ENCODE measurements around the gene PROCR. TPM values are rescaled to one million over a fixed set of nuclear protein-coding genes. Genes with fewer than 3 reads are reported as not detected.

The PROCR gene
- polyA plus RNA-seq, 3 donors, result 0.43 to 1.1 (median 0.90) TPM

Small RNAs within 50 kb of the gene (small RNA-seq; reads per million reads assigned to genes)
- not detected for gene MT1P3 (ENCODE audit: insufficient read length, low read depth)
- gene RNA5SP483 (ENCODE audit: insufficient read length, low read depth), result not detected

Other genes starting within 250 kb of the PROCR start
- 10 to 100 TPM; 30.4 to 52.9 (median 34.0) TPM for gene GSS, start 216.3 kb upstream of the PROCR start, polyA plus RNA-seq
- under 1 TPM in 1 of 3 donors, not detected in 2; 0.75 TPM for gene MYH7B, start 216.2 kb upstream of the PROCR start, polyA plus RNA-seq
- 10 to 100 TPM; 80.8 to 98.4 (median 88.6) TPM for gene TRPC4AP, start 79.3 kb upstream of the PROCR start, polyA plus RNA-seq
- 10 to 100 TPM; 39.5 to 86.1 (median 75.6) TPM for gene EDEM2, start 24.7 kb upstream of the PROCR start, polyA plus RNA-seq
- under 1 TPM in 1 of 3 donors, not detected in 2; 0.14 TPM for gene MMP24, start 54.6 kb downstream of the PROCR start, polyA plus RNA-seq
- gene MMP24OS, start 106.0 kb downstream of the PROCR start, polyA plus RNA-seq, result 10 to 100 TPM in 1 of 3 donors, 1 to 10 TPM in 2; 9.5 to 43.9 (median 9.6) TPM
- 100 to 1,000 TPM in 2 of 3 donors, 10 to 100 TPM in 1; 94.3 to 222 (median 190) TPM for gene EIF6, start 112.7 kb downstream of the PROCR start, polyA plus RNA-seq
- not detected for gene FAM83C, start 120.4 kb downstream of the PROCR start, polyA plus RNA-seq
- 10 to 100 TPM in 1 of 3 donors, 1 to 10 TPM in 2; 8.5 to 15.6 (median 9.8) TPM for gene UQCC1, start 239.9 kb downstream of the PROCR start, polyA plus RNA-seq

All from CD14-positive monocyte (primary cell).